HCT116 (cell line): ENCODE measurements around the gene PLCL2. TPM values are rescaled to one million over a fixed set of nuclear protein-coding genes. Genes with fewer than 3 reads are reported as not detected.

ENCODE experiments used
- ATAC-seq: fragments of 200-7000 bp; cut with Tn5 transposase; 2 replicates; pipeline ENCODE4 v1.9.1; 2020; ENCODE audit warnings: mild to moderate bottlenecking, moderate library complexity
- BruUV-seq: library from RNA; stranded (reverse); fragments of 400-500 nt; replicated peaks from 2 replicates; lab custom pipeline; 2021; lab: Mats Ljungman, UMichigan
- CTCF ChIA-PET: fragments of 300-600 bp; sonication (Branson Sonifier 250); formaldehyde crosslinking; loops from one replicate; lab custom pipeline; 2021; ENCODE audit warnings: antibody characterized with exemption; lab: Charles Lee
- POLR2A ChIA-PET: fragments of 300-600, 350-600 bp; sonication (Branson Sonifier 250); formaldehyde crosslinking; loops from one replicate; lab custom pipeline; 2021; ENCODE audit warnings: antibody characterized with exemption; lab: Charles Lee
- RAD21 ChIA-PET, 2 experiments: fragments of 300-600 bp; sonication (Branson Sonifier 250); formaldehyde crosslinking; loops; one replicate each; lab custom pipeline; 2023; ENCODE audit warnings: low total read pairs in 2 of 2; ENCODE audit not compliant: uncharacterized antibody in 2 of 2, unreplicated experiment in 2 of 2, low non-redundant PET in 1 of 2; lab: Charles Lee
- DNase-seq: peaks from one replicate; pipeline ENCODE4 v3.0.0-alpha.2; 2010; ENCODE audit warnings: low read depth, low spot score
- H2AFZ ChIP-seq: fragments of 200-600 bp; shearing (Covaris generic), sonication (generic); 2 replicates; pipeline ENCODE4 v1.6.1; 2017; ENCODE audit warnings: low read depth, mixed run types, mixed read lengths, antibody characterized with exemption, low read length; ENCODE audit not compliant: poor library complexity, severe bottlenecking
- H3K27ac ChIP-seq: 2 replicates; pipeline ENCODE4 v1.5.1; 2012; ENCODE audit warnings: low read depth, low read length
- H3K27me3 ChIP-seq: fragments of 200-600 bp; sonication (generic); 2 replicates; pipeline ENCODE4 v1.6.1; 2016; ENCODE audit warnings: mixed run types, low read length, mixed read lengths; ENCODE audit not compliant: insufficient read depth
- H3K36me3 ChIP-seq, 2 experiments: fragments of 200-500 bp in 1 of 2; fragments of 200-600 bp in 1 of 2; sonication (Bioruptor generic) in 1 of 2; sonication (generic) in 1 of 2; 2 replicates each; pipeline versions ENCODE4 v1.5.1 to v1.6.1; 2014 to 2016; ENCODE audit warnings: low read length in 2 of 2, inconsistent platforms in 1 of 2, mixed read lengths in 1 of 2, mixed run types in 1 of 2; ENCODE audit not compliant: insufficient read depth in 2 of 2, control insufficient read depth in 1 of 2
- H3K4me1 ChIP-seq, 2 experiments: fragments of 200-600 bp in 1 of 2; sonication (generic) in 1 of 2; 2 replicates each; pipeline versions ENCODE4 v1.5.1 to v1.6.1; 2012 to 2017; ENCODE audit warnings: low read length in 2 of 2, inconsistent platforms in 1 of 2, mild to moderate bottlenecking in 1 of 2, mixed read lengths in 1 of 2, mixed run types in 1 of 2, moderate library complexity in 1 of 2; ENCODE audit not compliant: insufficient read depth in 2 of 2, control insufficient read depth in 1 of 2
- H3K4me2 ChIP-seq: fragments of 200-600 bp; sonication (generic); 2 replicates; pipeline ENCODE4 v1.6.1; 2017; ENCODE audit warnings: mixed run types, low read length, mixed read lengths
- H3K4me3 ChIP-seq, 2 experiments: fragments of 200-600 bp in 1 of 2; sonication (generic) in 1 of 2; replicated peaks in 1 of 2; 2 replicates each; pipeline ENCODE4 v1.5.1; 2011 to 2016; ENCODE audit warnings: low read length in 2 of 2, control low read depth in 1 of 2, low read depth in 1 of 2, mild to moderate bottlenecking in 1 of 2, mixed read lengths in 1 of 2, mixed run types in 1 of 2
- H3K79me2 ChIP-seq: fragments of 200-600 bp; sonication (generic); 2 replicates; pipeline ENCODE4 v1.6.1; 2017; ENCODE audit warnings: mild to moderate bottlenecking, mixed run types, low read length, moderate library complexity, mixed read lengths; ENCODE audit not compliant: insufficient read depth
- H3K9ac ChIP-seq: fragments of 200-600 bp; sonication (generic); 2 replicates; pipeline ENCODE4 v1.6.1; 2016; ENCODE audit warnings: low read length, mixed read lengths
- H3K9me2 ChIP-seq: fragments of 200-600 bp; sonication (generic), shearing (Covaris generic); 2 replicates; pipeline ENCODE4 v1.6.1; 2017; ENCODE audit warnings: mixed run types, mild to moderate bottlenecking, moderate library complexity; ENCODE audit not compliant: insufficient read depth
- H3K9me3 ChIP-seq, 2 experiments: fragments of 200-500 bp in 1 of 2; fragments of 200-600 bp in 1 of 2; sonication (Bioruptor generic) in 1 of 2; sonication (generic) in 1 of 2; 2 replicates each; pipeline ENCODE4 v1.6.1; 2014 to 2017; ENCODE audit warnings: low read length in 2 of 2, mixed read lengths in 2 of 2, inconsistent platforms in 1 of 2, low read depth in 1 of 2, mild to moderate bottlenecking in 1 of 2, mixed run types in 1 of 2, moderate library complexity in 1 of 2; ENCODE audit not compliant: control insufficient read depth in 1 of 2, insufficient read depth in 1 of 2
- H4K20me1 ChIP-seq: fragments of 200-600 bp; sonication (generic), shearing (Covaris generic); 2 replicates; pipeline ENCODE4 v1.6.1; 2017; ENCODE audit warnings: mixed run types, mild to moderate bottlenecking, moderate library complexity; ENCODE audit not compliant: insufficient read depth
- ATF3 ChIP-seq: IDR thresholded peaks from 2 replicates; pipeline ENCODE4 v1.6.1; 2012
- CEBPB ChIP-seq: IDR thresholded peaks from 2 replicates; pipeline ENCODE4 v1.6.1; 2012; ENCODE audit warnings: low read depth
- CTCF ChIP-seq, 3 experiments: fragments of 200-600 bp in 1 of 3; sonication (generic) in 1 of 3; IDR thresholded peaks in 2 of 3; conservative IDR thresholded peaks in 1 of 3; 2 replicates each; pipeline ENCODE4 v1.5.1; 2012 to 2017; ENCODE audit warnings: low read depth in 2 of 3, low read length in 2 of 3, antibody characterized with exemption in 1 of 3, borderline replicate concordance in 1 of 3, control low read depth in 1 of 3, mild to moderate bottlenecking in 1 of 3, mixed read lengths in 1 of 3, mixed run types in 1 of 3, moderate library complexity in 1 of 3; ENCODE audit not compliant: insufficient read depth in 1 of 3
- EGR1 ChIP-seq: IDR thresholded peaks from 2 replicates; pipeline ENCODE4 v1.6.1; 2012; ENCODE audit warnings: low read depth
- ELF1 ChIP-seq: IDR thresholded peaks from 2 replicates; pipeline ENCODE4 v1.6.1; 2012; ENCODE audit warnings: low read depth, borderline replicate concordance
- EZH2 ChIP-seq: fragments of 200-600 bp; sonication (generic); IDR thresholded peaks from 2 replicates; pipeline ENCODE4 v1.6.1; 2017; ENCODE audit warnings: antibody characterized with exemption, mixed run types
- FOSL1 ChIP-seq: IDR thresholded peaks from 2 replicates; pipeline ENCODE4 v1.6.1; 2012; ENCODE audit warnings: low read depth
- MAX ChIP-seq: IDR thresholded peaks from 2 replicates; pipeline ENCODE4 v1.6.1; 2012
- REST ChIP-seq: IDR thresholded peaks from 2 replicates; pipeline ENCODE4 v1.6.1; 2012; ENCODE audit warnings: low read depth
- SIN3A ChIP-seq: IDR thresholded peaks from 2 replicates; pipeline ENCODE4 v1.6.1; 2012; ENCODE audit warnings: low read depth
- SRF ChIP-seq: IDR thresholded peaks from 2 replicates; pipeline ENCODE4 v1.6.1; 2012; ENCODE audit warnings: low read depth
- YY1 ChIP-seq: IDR thresholded peaks from 2 replicates; pipeline ENCODE4 v1.6.1; 2011; ENCODE audit warnings: low read length, low read depth, moderate library complexity, mild to moderate bottlenecking; ENCODE audit not compliant: insufficient replicate concordance; ENCODE audit errors: extremely low read depth
- ZFX ChIP-seq: fragments of 450-650 bp; IDR thresholded peaks from 2 replicates; pipeline ENCODE4 v1.6.1; 2017
- ZNF274 ChIP-seq: fragments of 200-500 bp; sonication (Bioruptor generic); IDR thresholded peaks from 2 replicates; pipeline ENCODE4 v1.6.1; 2014; ENCODE audit warnings: mild to moderate bottlenecking, low read depth, low read length, inconsistent platforms
- intact Hi-C: fragments of 100-400 bp; cut with micrococcal nuclease; formaldehyde crosslinking; loops from 2 replicates; pipeline ENCODE4 v1.10.0; 2022
- total RNA-seq: library from RNA; stranded (reverse); gene quantifications from one replicate; pipeline ENCODE4 v1.2.1, GENCODE V29; 2021; ENCODE audit not compliant: unreplicated experiment

PLCL2 gene
- total RNA-seq, 1 experiment from 2014 or later: 2.2 TPM

GRCh38 chr3:17091910-17092582 is 207.3 kb downstream of the PLCL2 start:
- no peak overlapping the region for H3K4me2 ChIP-seq

GRCh38 chr3:17092583-17092933 is 207.8 kb downstream of the PLCL2 start:
- Histone ChIP-seq H3K9me2 (no peaks in the 10 kb centered on the region), H3K4me3 (no peak overlapping the region), H3K9ac (no peak overlapping the region), H3K9me3 (no peaks in the 10 kb centered on the region), H3K4me2 (no peak overlapping the region), H3K4me1 (no peaks in the 10 kb centered on the region), H3K36me3 (no peaks in the 10 kb centered on the region), H3K27me3 (no peaks in the 10 kb centered on the region), H4K20me1 (no peaks in the 10 kb centered on the region), H2AFZ (no peak overlapping the region), H3K27ac (no peak overlapping the region), H3K79me2 (no peaks in the 10 kb centered on the region)
- no TSS peak for BruUV-seq
- ChIA-PET CTCF (no interaction called here), RAD21 (no interaction called here), POLR2A (no interaction called here)
- no peak for DNase-seq
- ATAC-seq: no peak
- intact Hi-C loops: no loop called here
- TF ChIP-seq FOSL1: no peak
- TF ChIP-seq EZH2: no peak
- no peak for TF ChIP-seq CEBPB
- no peak for TF ChIP-seq ZNF274
- no peak for TF ChIP-seq MAX
- no peak for TF ChIP-seq SRF
- TF ChIP-seq ZFX: no peak
- TF ChIP-seq ELF1: no peak
- TF ChIP-seq ATF3: no peak
- no peak for TF ChIP-seq CTCF (IDR thresholded peaks at IDR 0.05 in 2 of 3, conservative IDR thresholded peaks at IDR 0.05 in 1 of 3; ENCODE audit: borderline replicate concordance in 1 of 3, insufficient read depth in 1 of 3, low read depth in 2 of 3, low read length in 2 of 3)
- no peak for TF ChIP-seq EGR1
- TF ChIP-seq REST: no peak

More at GRCh38 chr3:17091910-17092582, 207.3 kb downstream of the PLCL2 start:
- no TSS peak for BruUV-seq
- H3K9me2 ChIP-seq: no peaks in the 10 kb centered on the region
- no peaks in the 10 kb centered on the region for H3K9me3 ChIP-seq
- ChIA-PET POLR2A (no interaction called here), RAD21 (no interaction called here), CTCF (no interaction called here)
- no peaks in the 10 kb centered on the region for H3K79me2 ChIP-seq
- ATAC-seq: no peak
- no peak overlapping the region for H3K4me3 ChIP-seq
- no peak for DNase-seq
- H3K9ac ChIP-seq: no peak overlapping the region
- no peaks in the 10 kb centered on the region for H3K36me3 ChIP-seq
- no peaks in the 10 kb centered on the region for H3K27me3 ChIP-seq
- H2AFZ ChIP-seq: no peak overlapping the region
- intact Hi-C loops: no loop called here
- H3K4me1 ChIP-seq: no peaks in the 10 kb centered on the region
- no peaks in the 10 kb centered on the region for H4K20me1 ChIP-seq
- TF ChIP-seq YY1 (no peak), EZH2 (no peak), SIN3A (no peak), CEBPB (no peak), ZNF274 (no peak), ATF3 (no peak)
- TF ChIP-seq, all 23 proteins: peak for 0
- no peak overlapping the region for H3K27ac ChIP-seq
